Memory B cell (primary cell): Measurements from ENCODE around the gene OTUD6A.

Source experiments
- ATAC-seq: fragments of 150-1000 bp; cut with Tn5 transposase; 2 replicates; pipeline ENCODE4 v1.10.0; 2021; ENCODE audit warnings: low read depth, mild to moderate bottlenecking, moderate library complexity
- DNase-seq, 2 donors: peaks; one replicate each; pipeline ENCODE4 v3.0.0; 2022; ENCODE audit warnings: low spot score in 2 of 2
- H3K27ac Mint-ChIP-seq: one replicate; pipeline ENCODE4 v1.8.0; 2022; ENCODE audit warnings: mild to moderate bottlenecking, moderate library complexity, mixed read lengths
- H3K27me3 Mint-ChIP-seq: one replicate; pipeline ENCODE4 v1.8.0; 2022; ENCODE audit warnings: mixed read lengths
- H3K36me3 Mint-ChIP-seq: one replicate; pipeline ENCODE4 v1.8.0; 2022; ENCODE audit warnings: mild to moderate bottlenecking, mixed read lengths
- H3K4me1 Mint-ChIP-seq: one replicate; pipeline ENCODE4 v1.8.0; 2022; ENCODE audit warnings: mixed read lengths
- H3K4me3 Mint-ChIP-seq: one replicate; pipeline ENCODE4 v1.8.0; 2022; ENCODE audit warnings: mild to moderate bottlenecking, moderate library complexity, mixed read lengths
- H3K9me3 Mint-ChIP-seq: one replicate; pipeline ENCODE4 v1.8.0; 2022; ENCODE audit warnings: mixed read lengths

OTUD6A gene

DNA sequence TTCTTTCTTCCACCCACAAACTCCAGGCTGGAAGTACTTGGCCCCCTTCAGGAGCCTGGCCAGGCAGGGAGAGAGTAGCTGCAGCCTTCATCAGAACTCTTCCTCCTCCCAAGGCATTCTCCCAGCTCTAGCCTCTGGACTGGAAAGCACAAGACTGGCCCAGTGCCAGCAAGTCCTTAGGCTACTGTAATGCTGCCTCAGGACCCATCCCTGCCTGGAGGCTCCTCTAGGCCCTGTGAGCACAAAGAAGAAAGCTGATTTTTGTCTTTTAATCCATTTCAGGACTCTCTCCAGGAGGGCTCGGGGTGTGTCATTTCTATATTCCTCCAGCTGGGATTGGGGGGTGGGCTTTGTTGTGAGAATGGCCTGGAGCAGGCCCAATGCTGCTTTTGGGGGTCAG, 23.3 kb upstream of the OTUD6A start:
- DNase-seq: no peak
- Mint-ChIP-seq H3K4me1 (no peaks in the 10 kb centered on the region), H3K27me3 (no peaks in the 10 kb centered on the region), H3K4me3 (no peak overlapping the region), H3K27ac (no peak overlapping the region), H3K9me3 (no peaks in the 10 kb centered on the region), H3K36me3 (no peaks in the 10 kb centered on the region)
- no peak for ATAC-seq

DNA sequence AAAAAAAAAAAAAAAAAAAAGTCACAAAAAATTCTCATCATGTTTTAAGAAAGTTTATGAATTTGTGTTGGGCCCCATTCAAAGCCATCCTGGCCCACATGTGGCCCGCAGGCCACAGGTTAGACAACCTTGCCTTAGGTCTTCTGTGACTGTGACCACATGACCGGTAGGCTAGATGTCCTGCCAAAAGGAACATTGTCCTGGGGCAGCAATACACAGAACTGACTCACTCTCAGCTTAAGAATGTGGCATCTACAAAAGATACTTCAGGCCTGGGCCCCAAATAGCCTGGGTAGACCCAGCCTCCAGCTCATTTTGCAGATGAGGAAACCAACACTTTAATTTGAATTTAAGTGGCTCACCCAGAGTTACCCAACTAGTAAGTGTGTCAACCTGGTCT, 22.5 kb upstream of the OTUD6A start:
- DNase-seq (no peak), ATAC-seq (no peak)
- H3K36me3 Mint-ChIP-seq: no peaks in the 10 kb centered on the region
- no peaks in the 10 kb centered on the region for H3K9me3 Mint-ChIP-seq
- no peak overlapping the region for H3K27ac Mint-ChIP-seq
- no peak overlapping the region for H3K4me3 Mint-ChIP-seq
- peaks cover 1% of the 10 kb centered on the region for H3K27me3 Mint-ChIP-seq
- no peaks in the 10 kb centered on the region for H3K4me1 Mint-ChIP-seq

DNA sequence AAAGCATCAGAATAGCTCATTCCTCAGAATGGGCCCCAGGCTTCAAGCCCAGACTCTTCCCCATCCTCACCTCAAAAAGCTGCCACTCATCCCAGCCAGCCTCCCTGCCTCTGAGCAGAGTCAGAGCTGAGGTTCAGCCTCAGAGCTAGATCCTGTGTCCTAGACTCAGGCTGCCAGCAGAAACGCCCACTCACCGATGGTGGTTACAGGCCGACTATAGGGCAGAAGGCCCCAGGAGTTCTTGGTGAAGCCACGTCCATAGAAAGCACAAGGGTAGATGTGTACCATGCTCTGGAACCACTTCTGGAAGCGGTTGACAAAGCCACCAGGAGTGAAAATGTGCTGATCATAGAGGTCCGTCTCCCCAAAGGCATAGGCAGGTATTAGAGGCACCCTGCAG, 20.3 kb upstream of the OTUD6A start:
- no peak overlapping the region for H3K27ac Mint-ChIP-seq

DNA sequence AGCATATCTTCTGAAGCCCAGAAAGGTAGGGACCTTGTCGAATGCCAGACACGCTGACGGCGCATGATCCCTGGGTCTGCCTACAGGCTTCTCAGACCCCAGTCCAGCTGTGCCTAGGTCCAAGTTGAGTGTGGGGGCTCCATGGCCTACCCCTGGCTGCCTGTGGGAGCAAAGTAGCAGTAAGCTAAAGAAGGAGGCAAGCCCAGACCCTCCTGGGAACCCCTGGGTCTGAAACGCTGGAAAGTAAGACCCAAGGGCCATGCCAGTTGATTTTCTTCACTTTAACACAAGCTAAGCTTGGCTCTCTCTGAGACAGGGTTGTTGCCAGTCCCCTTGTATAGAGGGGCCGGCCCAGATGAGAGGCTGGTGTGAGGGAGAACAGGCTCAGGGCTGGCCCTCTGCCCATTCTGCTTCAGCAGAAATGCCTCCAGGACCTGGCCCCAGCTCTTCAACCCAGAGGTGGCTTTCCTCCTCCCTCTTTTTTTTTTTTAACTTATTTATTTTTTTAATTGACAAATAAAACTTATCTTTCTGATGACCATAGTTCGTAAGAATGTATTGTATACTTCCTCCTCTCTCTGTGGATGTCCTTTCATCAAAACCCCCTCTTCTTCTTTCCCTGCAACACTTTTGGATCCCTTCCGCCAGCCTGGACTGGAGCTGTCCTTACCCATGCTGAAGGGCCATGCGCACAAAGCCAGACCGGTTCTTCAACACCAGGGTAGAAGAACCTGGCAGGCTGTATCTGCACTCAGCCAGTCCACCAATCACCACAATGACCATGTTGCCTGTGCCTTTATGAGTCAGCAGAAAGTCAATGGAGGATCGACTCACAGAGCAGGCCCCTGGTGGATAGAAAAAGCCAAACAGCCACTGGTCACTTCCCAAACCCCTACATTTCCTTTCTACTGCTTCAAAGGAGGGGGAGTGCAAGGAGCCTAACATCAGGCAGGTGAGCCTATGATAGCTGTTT, 19.6 kb upstream of the OTUD6A start:
- Mint-ChIP-seq H3K27me3 (peaks cover 2% of the 10 kb centered on the region), H3K4me3 (no peak overlapping the region), H3K4me1 (no peaks in the 10 kb centered on the region), H3K27ac (no peak overlapping the region), H3K9me3 (no peaks in the 10 kb centered on the region), H3K36me3 (no peaks in the 10 kb centered on the region)
- DNase-seq (no peak), ATAC-seq (no peak)

More for the DNA sequence above, 20.3 kb upstream of the OTUD6A start:
- no peaks in the 10 kb centered on the region for H3K9me3 Mint-ChIP-seq
- H3K36me3 Mint-ChIP-seq: no peaks in the 10 kb centered on the region
- H3K4me3 Mint-ChIP-seq: no peak overlapping the region
- no peaks in the 10 kb centered on the region for H3K4me1 Mint-ChIP-seq
- H3K27me3 Mint-ChIP-seq: peaks cover 2% of the 10 kb centered on the region
- DNase-seq: no peak
- ATAC-seq: no peak

DNA sequence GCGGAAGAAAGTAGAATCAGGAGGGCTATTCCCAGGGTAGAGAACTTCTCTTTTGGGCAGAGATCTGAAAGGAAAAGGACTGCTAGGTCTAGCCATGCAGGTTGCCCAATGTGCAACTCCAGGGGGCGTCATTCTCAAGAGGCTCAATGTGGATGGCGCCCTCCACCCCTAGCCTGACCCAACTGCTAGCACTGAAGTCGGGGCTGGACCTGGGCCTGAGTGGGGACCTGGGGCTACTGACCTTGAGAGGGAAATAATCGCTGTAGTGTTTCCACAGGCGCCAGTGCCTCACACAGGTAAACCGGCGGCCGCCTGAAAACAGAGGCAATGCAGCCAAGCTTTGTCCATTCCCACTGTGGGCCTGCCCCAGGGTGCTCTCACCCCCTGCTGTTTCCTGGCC, 18.6 kb upstream of the OTUD6A start:
- ATAC-seq (no peak), DNase-seq (no peak)
- Mint-ChIP-seq H3K4me3 (no peak overlapping the region), H3K27ac (no peak overlapping the region), H3K9me3 (no peaks in the 10 kb centered on the region), H3K4me1 (no peaks in the 10 kb centered on the region), H3K27me3 (peaks cover 6% of the 10 kb centered on the region), H3K36me3 (no peaks in the 10 kb centered on the region)

DNA sequence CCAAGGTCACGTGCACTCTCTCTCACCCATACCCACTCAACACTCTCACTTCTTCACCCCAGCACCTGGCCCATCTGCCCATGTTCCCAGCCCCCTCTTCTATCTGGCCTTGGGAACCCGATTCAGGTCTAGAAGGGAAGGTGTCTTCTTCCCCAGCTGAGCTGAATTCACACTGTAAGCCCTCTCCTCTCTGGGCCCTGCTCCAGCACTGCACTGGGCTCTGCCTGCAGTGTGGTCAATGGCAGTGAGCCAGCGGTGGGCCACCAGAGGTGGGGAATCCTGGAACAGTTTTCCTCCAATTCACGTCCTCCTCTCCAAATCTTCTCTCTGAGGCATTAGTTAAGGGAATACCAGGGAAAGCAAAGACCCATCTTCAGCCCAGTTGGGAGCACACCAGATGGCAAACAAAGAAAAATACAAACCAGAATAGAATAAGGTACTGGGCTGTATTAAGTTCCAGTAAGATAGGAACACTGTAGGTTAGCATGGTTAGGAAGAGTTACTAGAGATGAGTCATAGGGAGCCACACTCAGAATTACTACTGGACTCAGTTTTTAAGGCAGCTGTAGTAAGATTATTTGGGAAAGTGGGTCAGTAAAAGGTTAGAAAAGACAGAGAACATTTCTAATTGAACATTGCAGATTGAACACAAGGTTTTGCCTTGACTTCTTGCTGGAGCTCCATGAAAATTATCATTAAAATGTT, 17.6 kb upstream of the OTUD6A start:
- no peaks in the 10 kb centered on the region for H3K9me3 Mint-ChIP-seq
- H3K4me3 Mint-ChIP-seq: no peak overlapping the region
- DNase-seq (no peak), ATAC-seq (no peak)
- H3K4me1 Mint-ChIP-seq: no peaks in the 10 kb centered on the region
- no peaks in the 10 kb centered on the region for H3K36me3 Mint-ChIP-seq
- H3K27me3 Mint-ChIP-seq: peaks cover 6% of the 10 kb centered on the region
- H3K27ac Mint-ChIP-seq: no peak overlapping the region

DNA sequence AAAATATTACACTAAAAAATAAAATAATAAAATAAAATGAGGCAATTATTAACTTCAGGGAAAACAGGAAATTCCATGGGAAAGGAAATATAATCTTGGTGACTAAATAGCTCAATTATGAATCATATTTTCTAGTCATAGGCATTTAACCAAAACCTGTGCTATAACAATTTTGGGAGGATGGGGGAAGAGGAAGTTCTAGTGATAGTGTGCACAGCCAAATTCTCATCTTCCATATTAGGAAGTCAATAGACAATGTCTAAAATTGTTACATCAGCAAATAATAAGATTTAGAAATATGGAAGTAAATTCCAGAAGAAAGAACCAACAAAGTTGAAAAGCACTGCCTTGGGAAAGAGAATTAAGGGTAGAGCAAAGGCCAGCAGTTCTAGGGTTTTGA, 15.3 kb upstream of the OTUD6A start:
- Mint-ChIP-seq H3K4me3 (no peak overlapping the region), H3K36me3 (no peaks in the 10 kb centered on the region), H3K4me1 (no peaks in the 10 kb centered on the region), H3K27ac (no peak overlapping the region), H3K9me3 (no peaks in the 10 kb centered on the region), H3K27me3 (peaks cover 9% of the 10 kb centered on the region)
- no peak for DNase-seq
- ATAC-seq: no peak

DNA sequence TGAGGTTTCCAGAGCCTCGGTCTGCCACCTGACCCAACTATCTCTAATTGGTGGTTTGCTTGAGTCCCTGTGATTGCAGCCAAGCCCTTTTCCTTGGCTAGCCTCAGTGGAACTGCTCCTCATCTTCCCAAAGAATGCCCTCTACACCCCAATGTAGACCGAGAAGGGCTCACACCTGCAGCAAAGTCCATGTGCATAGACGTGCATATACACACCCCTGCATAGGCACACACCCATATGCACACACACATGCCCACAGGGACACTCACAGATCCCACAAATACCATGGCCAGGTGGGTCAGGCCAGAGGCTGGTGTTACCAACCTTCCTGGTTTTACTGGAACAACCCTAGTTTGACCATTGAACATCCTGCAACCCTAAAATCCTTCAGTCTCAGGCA, 12.9 kb upstream of the OTUD6A start:
- H3K4me1 Mint-ChIP-seq: no peaks in the 10 kb centered on the region

DNA sequence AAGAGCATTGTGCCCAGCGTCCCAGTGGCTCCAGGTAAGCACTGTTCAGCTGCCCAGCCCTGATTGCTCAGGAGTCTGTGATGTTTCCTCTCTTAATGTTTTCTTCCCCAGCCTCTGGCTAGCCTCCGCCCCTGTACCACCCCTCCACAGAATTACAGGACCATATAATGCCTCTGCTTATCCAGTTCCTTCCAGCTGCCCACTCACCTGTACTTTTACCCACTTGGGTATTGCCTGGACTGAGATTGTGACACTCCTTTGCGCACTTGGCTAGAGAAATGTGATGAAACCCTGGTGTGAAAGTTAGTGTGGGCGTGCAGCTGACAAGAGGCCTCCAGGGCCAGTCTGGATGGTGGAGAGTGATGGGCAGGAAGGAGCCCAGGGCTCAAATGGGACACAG, 12.3 kb upstream of the OTUD6A start, which contains the start of gene AWAT2:
TSS of gene AWAT2 (minus strand) at position 14 of the 400 bp plus-strand sequence. CDS start at position 8, 6 bp downstream.
- Mint-ChIP-seq H3K36me3 (no peaks in the 10 kb centered on the region), H3K4me3 (no peak within 1 kb of the TSS), H3K27me3 (peaks cover 11% of the 10 kb centered on the region), H3K9me3 (no peaks in the 10 kb centered on the region), H3K27ac (no peak within 1 kb of the TSS), H3K4me1 (no peaks in the 10 kb centered on the region)
- ATAC-seq: no peak
- no peak for DNase-seq

More for the DNA sequence above, 12.9 kb upstream of the OTUD6A start:
- H3K27me3 Mint-ChIP-seq: peaks cover 13% of the 10 kb centered on the region
- DNase-seq (no peak), ATAC-seq (no peak)
- no peak overlapping the region for H3K4me3 Mint-ChIP-seq
- H3K36me3 Mint-ChIP-seq: no peaks in the 10 kb centered on the region
- H3K27ac Mint-ChIP-seq: no peak overlapping the region
- H3K9me3 Mint-ChIP-seq: no peaks in the 10 kb centered on the region

DNA sequence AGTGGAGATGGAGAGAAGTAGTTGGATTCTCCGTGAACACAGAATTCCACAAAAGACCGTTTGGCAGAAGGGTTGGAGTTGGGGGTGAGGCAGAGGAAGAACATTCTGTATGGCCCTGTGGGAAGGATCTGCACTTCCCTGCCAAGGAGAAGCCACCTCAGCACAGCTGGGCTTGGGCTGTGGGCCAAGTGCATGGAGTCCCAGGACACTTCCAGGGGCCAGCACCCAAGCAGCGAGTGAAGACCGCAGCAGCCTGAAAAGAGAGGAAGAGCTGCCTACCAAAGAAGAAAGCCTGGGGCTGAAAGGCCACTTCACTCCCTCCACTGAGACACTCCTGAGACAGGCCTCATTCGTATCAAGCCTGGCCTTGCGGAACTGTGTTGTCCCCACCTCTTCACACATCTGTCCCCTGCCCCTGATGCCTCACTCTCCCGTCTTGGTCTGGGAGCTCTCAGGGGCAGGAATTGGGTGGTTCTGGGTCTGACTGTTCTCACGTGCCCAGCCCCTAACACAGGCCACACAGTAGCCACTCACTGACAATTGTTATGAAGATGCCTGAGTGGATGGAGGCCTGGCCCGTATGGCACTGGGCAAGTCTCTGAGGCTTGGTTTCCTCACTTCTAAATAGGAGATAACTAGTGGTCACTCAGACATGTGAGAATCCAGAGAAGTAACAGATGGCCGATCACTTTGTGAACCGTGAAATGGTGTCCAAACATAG, 9.2 kb upstream of the OTUD6A start:
- peaks cover 7% of the 10 kb centered on the region for H3K27me3 Mint-ChIP-seq
- no peaks in the 10 kb centered on the region for H3K9me3 Mint-ChIP-seq
- H3K36me3 Mint-ChIP-seq: no peaks in the 10 kb centered on the region
- no peak overlapping the region for H3K27ac Mint-ChIP-seq
- no peak overlapping the region for H3K4me3 Mint-ChIP-seq
- no peaks in the 10 kb centered on the region for H3K4me1 Mint-ChIP-seq
- no peak for DNase-seq
- no peak for ATAC-seq

DNA sequence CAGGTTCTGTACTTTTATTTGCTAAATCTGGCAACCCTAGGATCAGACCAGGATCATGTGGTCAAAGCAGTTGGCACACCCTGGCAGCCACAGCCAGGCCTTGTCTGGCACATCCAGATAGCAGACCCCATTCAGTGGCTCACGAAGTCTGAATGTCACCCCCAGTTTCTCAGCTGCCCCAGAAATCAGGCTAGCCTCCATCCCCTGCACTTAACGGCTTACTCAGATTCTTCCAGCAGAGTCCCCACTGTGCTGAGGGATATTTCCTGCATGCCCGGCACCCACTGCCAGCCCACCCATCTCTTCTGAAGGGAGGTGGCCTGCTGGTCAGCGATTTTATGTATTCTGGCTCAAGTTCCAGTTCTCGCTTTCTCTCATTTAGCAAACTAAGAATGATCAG, 7.9 kb upstream of the OTUD6A start:
- no peak for ATAC-seq

DNA sequence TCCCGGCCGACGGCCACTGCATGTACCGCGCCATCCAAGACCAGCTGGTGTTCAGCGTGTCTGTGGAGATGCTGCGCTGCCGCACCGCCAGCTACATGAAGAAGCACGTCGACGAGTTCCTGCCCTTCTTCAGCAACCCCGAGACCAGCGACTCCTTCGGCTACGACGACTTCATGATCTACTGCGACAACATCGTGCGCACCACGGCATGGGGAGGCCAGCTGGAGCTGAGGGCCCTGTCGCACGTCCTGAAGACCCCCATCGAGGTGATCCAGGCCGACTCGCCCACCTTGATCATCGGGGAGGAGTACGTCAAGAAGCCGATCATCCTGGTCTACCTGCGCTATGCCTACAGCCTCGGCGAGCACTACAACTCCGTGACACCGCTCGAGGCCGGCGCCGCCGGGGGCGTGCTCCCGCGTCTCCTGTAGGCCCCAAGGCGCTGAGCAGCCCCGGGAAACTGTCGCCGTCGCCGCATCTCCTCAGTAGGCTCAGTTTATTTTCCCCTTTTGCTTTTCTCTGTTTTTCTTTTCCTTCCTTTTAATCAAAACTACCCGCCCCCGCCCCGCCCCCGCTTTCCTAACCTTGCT, 799 bp downstream of the OTUD6A start:
- Mint-ChIP-seq H3K27me3 (peaks cover 10% of the 10 kb centered on the region), H3K4me1 (no peaks in the 10 kb centered on the region), H3K27ac (no peak overlapping the region), H3K9me3 (peaks cover 2% of the 10 kb centered on the region), H3K36me3 (no peaks in the 10 kb centered on the region), H3K4me3 (no peak overlapping the region)
- DNase-seq: no peak
- no peak for ATAC-seq

More for the DNA sequence above, 7.9 kb upstream of the OTUD6A start:
- no peaks in the 10 kb centered on the region for H3K9me3 Mint-ChIP-seq
- H3K4me3 Mint-ChIP-seq: no peak overlapping the region
- H3K4me1 Mint-ChIP-seq: no peaks in the 10 kb centered on the region
- DNase-seq: no peak
- H3K27ac Mint-ChIP-seq: no peak overlapping the region
- H3K27me3 Mint-ChIP-seq: peaks cover 7% of the 10 kb centered on the region
- no peaks in the 10 kb centered on the region for H3K36me3 Mint-ChIP-seq

DNA sequence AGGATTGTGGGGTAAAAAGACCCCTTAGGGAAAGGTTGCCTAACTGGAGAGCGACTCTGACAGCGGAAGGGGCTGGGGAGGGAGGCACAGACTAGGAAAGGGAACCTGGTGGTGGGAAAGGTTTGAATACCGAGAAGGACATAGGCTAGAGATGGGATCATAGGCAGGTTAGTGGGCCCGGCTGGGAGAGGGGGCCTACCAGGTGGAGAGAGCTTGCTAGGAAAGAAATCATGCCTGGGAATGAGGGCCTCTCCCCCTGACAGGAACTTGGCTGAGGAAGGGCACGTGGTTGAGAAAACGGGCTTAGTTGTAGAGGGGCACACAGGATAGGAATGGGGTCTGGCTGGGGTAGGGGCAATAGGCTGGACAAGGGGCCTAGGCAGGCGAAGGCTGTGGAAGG, 4.4 kb downstream of the OTUD6A start:
- no peaks in the 10 kb centered on the region for H3K4me1 Mint-ChIP-seq

DNA sequence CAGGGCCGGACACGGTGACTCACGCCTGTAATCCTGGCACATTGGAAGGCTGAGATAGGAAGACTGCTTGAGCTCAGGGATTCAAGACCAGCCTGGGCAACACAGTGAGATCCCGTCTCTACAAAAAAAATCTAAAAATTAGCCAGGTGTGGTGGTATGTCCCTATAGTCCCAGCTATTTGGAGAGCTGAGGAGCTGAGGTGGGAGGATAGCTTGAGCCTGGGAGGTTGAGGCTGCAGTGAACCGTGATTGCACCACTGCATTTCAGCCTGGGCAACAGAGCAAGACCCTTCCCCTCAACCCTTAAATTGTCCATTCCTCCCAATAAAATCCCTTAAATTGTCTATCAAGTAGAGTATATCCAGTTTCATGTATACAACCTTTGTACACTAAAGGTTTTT, 17.0 kb downstream of the OTUD6A start:
- H3K4me1 Mint-ChIP-seq: no peaks in the 10 kb centered on the region
- ATAC-seq (no peak), DNase-seq (no peak)
- no peak overlapping the region for H3K4me3 Mint-ChIP-seq
- H3K27ac Mint-ChIP-seq: no peak overlapping the region
- peaks cover 1% of the 10 kb centered on the region for H3K27me3 Mint-ChIP-seq
- no peaks in the 10 kb centered on the region for H3K36me3 Mint-ChIP-seq
- peaks cover 2% of the 10 kb centered on the region for H3K9me3 Mint-ChIP-seq

More for the DNA sequence above, 4.4 kb downstream of the OTUD6A start:
- H3K36me3 Mint-ChIP-seq: no peaks in the 10 kb centered on the region
- H3K4me3 Mint-ChIP-seq: no peak overlapping the region
- no peak overlapping the region for H3K27ac Mint-ChIP-seq
- ATAC-seq (no peak), DNase-seq (no peak)
- H3K27me3 Mint-ChIP-seq: peaks cover 10% of the 10 kb centered on the region
- no peaks in the 10 kb centered on the region for H3K9me3 Mint-ChIP-seq
